K562 (cell line): Measurements from ENCODE around the gene DRD1. TPM values are rescaled to one million over a fixed set of nuclear protein-coding genes. Genes with fewer than 3 reads are reported as not detected.

ENCODE experiments used
- ATAC-seq: fragments of 200-7000 bp; cut with Tn5 transposase; 3 replicates; pipeline ENCODE4 v1.9.1; 2020; ENCODE audit warnings: moderate library complexity
- BruUV-seq: library from RNA; stranded (reverse); fragments of 400-500 nt; replicated peaks from 2 replicates; lab custom pipeline; 2021; lab: Mats Ljungman, UMichigan
- CTCF ChIA-PET: fragments of 300-600 bp; formaldehyde crosslinking; extraction: SDS; loops from one replicate; lab custom pipeline; 2021; ENCODE audit warnings: low intra/inter-chr PET ratio; lab: Yijun Ruan, JAX
- POLR2A ChIA-PET: fragments of 300-600, 350-650 bp; sonication (Branson Sonifier 250); formaldehyde crosslinking; extraction: SDS; loops from one replicate; lab custom pipeline; 2021; ENCODE audit warnings: antibody characterized with exemption, inconsistent platforms; lab: Yijun Ruan, JAX
- DNase-seq, 4 experiments: peaks; one replicate each; pipeline versions ENCODE4 v3.0.0 to v3.0.0-alpha.2; 2011 to 2018; ENCODE audit warnings: low spot score in 3 of 4, mixed read lengths in 3 of 4; ENCODE audit errors: extremely low read depth in 1 of 4
- FAIRE-seq: peaks from 2 replicates; lab custom pipeline; 2011; peaks lifted over from hg19 to GRCh38; lab: Jason Lieb, UNC
- H2AFZ ChIP-seq: 2 replicates; pipeline ENCODE4 v1.6.0; 2011; ENCODE audit warnings: low read depth, low read length, control low read depth, inconsistent platforms
- H3K27ac ChIP-seq: fragments of 200-600 bp; 3 replicates; pipeline ENCODE4 v1.8.0; 2011; ENCODE audit warnings: low read depth, mild to moderate bottlenecking, control low read depth, inconsistent platforms, low read length, moderate library complexity, mixed read lengths; ENCODE audit errors: extremely low read depth
- H3K27me3 ChIP-seq, 2 experiments: fragments of 300-600 bp in 1 of 2; 2 replicates in 1 of 2; 3 replicates in 1 of 2; pipeline versions ENCODE4 v1.6.0 to v1.8.0; 2011; ENCODE audit warnings: inconsistent platforms in 2 of 2, low read length in 2 of 2, mild to moderate bottlenecking in 1 of 2, mixed read lengths in 1 of 2, moderate library complexity in 1 of 2; ENCODE audit not compliant: control insufficient read depth in 2 of 2, insufficient read depth in 2 of 2
- H3K36me3 ChIP-seq: fragments of 300-600 bp; 3 replicates; pipeline ENCODE4 v1.8.0; 2011; ENCODE audit warnings: mild to moderate bottlenecking, low read length, inconsistent platforms; ENCODE audit not compliant: control insufficient read depth, insufficient read depth
- H3K4me1 ChIP-seq, 2 experiments: fragments of 200-600 bp in 1 of 2; replicated peaks in 1 of 2; 2 replicates in 1 of 2; 3 replicates in 1 of 2; pipeline versions ENCODE4 v1.5.1 to v1.8.0; 2011; ENCODE audit warnings: inconsistent platforms in 2 of 2, low read length in 2 of 2, mild to moderate bottlenecking in 1 of 2, mixed read lengths in 1 of 2, moderate library complexity in 1 of 2; ENCODE audit not compliant: control insufficient read depth in 2 of 2, insufficient read depth in 2 of 2
- H3K4me2 ChIP-seq: 2 replicates; pipeline ENCODE4 v1.6.1; 2011; ENCODE audit warnings: low read length, control low read depth, inconsistent platforms, mixed read lengths; ENCODE audit not compliant: insufficient read depth
- H3K4me3 ChIP-seq: fragments of 200-600 bp; sonication (generic), shearing (Covaris generic); 2 replicates; pipeline ENCODE4 v1.5.1; 2016; ENCODE audit warnings: control low read depth, inconsistent platforms
- H3K79me2 ChIP-seq: fragments of 200-600 bp; 3 replicates; pipeline ENCODE4 v1.8.0; 2011; ENCODE audit warnings: low read length, inconsistent platforms; ENCODE audit not compliant: control insufficient read depth, insufficient read depth
- H3K9ac ChIP-seq, 2 experiments: 2 replicates each; pipeline versions ENCODE4 v1.6.0 to v1.6.1; 2011; ENCODE audit warnings: low read depth in 2 of 2, low read length in 2 of 2, control low read depth in 1 of 2, inconsistent platforms in 1 of 2, mild to moderate bottlenecking in 1 of 2, mixed read lengths in 1 of 2; ENCODE audit not compliant: insufficient read depth in 1 of 2
- H3K9me1 ChIP-seq: one replicate; pipeline ENCODE4 v1.6.0; 2011; ENCODE audit warnings: inconsistent platforms, mild to moderate bottlenecking, low read length, moderate library complexity; ENCODE audit not compliant: control insufficient read depth, insufficient read depth
- H3K9me3 ChIP-seq: replicated peaks from 2 replicates; pipeline ENCODE4 v1.5.1; 2011; ENCODE audit warnings: low read depth, low read length, inconsistent platforms; ENCODE audit not compliant: control insufficient read depth, insufficient read depth
- H4K20me1 ChIP-seq: replicated peaks from 2 replicates; pipeline ENCODE4 v1.6.1; 2011; ENCODE audit warnings: low read length, inconsistent platforms, mixed read lengths; ENCODE audit not compliant: control insufficient read depth, insufficient read depth
- BDP1 ChIP-seq: IDR thresholded peaks from 3 replicates; pipeline ENCODE4 v1.6.1; 2011; ENCODE audit not compliant: insufficient read length, insufficient read depth
- CREBBP ChIP-seq: IDR thresholded peaks from one replicate; pipeline ENCODE4 v1.6.1; 2012; ENCODE audit warnings: low read depth, mild to moderate bottlenecking, control low read depth, inconsistent platforms, low read length
- EGR1 ChIP-seq: fragments of 450-650 bp; conservative IDR thresholded peaks from 2 replicates; pipeline ENCODE4 v1.6.1; 2017; ENCODE audit warnings: mild to moderate bottlenecking
- KDM1A ChIP-seq, 2 experiments: fragments of 450-650 bp; IDR thresholded peaks; 2 replicates each; pipeline ENCODE4 v1.6.1; 2016; ENCODE audit warnings: mild to moderate bottlenecking in 2 of 2
- MEIS2 ChIP-seq: fragments of 450-650 bp; IDR thresholded peaks from 2 replicates; pipeline ENCODE4 v1.6.1; 2014; ENCODE audit warnings: mild to moderate bottlenecking; ENCODE audit not compliant: partially characterized antibody
- PHF8 ChIP-seq: fragments of 200-600 bp; sonication (generic); IDR thresholded peaks from 2 replicates; pipeline ENCODE4 v1.6.1; 2012; ENCODE audit warnings: mixed run types, mild to moderate bottlenecking, inconsistent platforms, low read length, moderate library complexity, borderline replicate concordance
- RCOR1 ChIP-seq, 2 experiments: IDR thresholded peaks; 2 replicates each; pipeline ENCODE4 v1.6.1; 2012; ENCODE audit warnings: low read depth in 2 of 2, low read length in 2 of 2, borderline replicate concordance in 1 of 2, improper control_type of control experiment in 1 of 2
- ZSCAN29 ChIP-seq: fragments of 450-650 bp; IDR thresholded peaks from 2 replicates; pipeline ENCODE4 v1.6.1; 2017
- WGBS: fragments of 100-300 bp; shearing (Covaris generic); methylation state at CpG from one replicate; pipeline ENCODE4 v1.1.6; 2016; ENCODE audit warnings: low coverage, mixed read lengths; ENCODE audit not compliant: insufficient coverage; ENCODE audit errors: missing lambda C conversion rate; 5-methylcytosine and 5-hydroxymethylcytosine counted together
- in situ Hi-C: fragments of 300-500 bp; cut with MboI; formaldehyde crosslinking; loops from 4 replicates; pipeline ENCODE4 v1.15.0; 2018; ENCODE audit warnings: inconsistent platforms, mixed read lengths
- intact Hi-C: fragments of 100-400 bp; cut with micrococcal nuclease; formaldehyde crosslinking; loops from 2 replicates; pipeline ENCODE4 v1.14.2; 2022
- polyA plus RNA-seq, 8 experiments: library from polyadenylated mRNA; depleted of rRNA in 4 of 8; stranded (reverse) in 5 of 8; unstranded in 3 of 8; fragments of >200 nt; fragmentation: Nextera tagmentation in 2 of 8; fragmentation: Illumina TruSeq in 1 of 8; extraction: Ambion mirVana in 2 of 8; extraction: Trizol in 1 of 8; gene quantifications; 2 replicates each; pipeline versions ENCODE4 v1.2.1 to v1.2.3, GENCODE V29; 2011 to 2014; ENCODE audit warnings: inconsistent platforms in 1 of 8, missing spikeins in 1 of 8
- total RNA-seq, 7 experiments: library from RNA; depleted of rRNA in 6 of 7; stranded (reverse); fragments of >200 nt in 6 of 7; fragmentation: Illumina TruSeq in 2 of 7; extraction: Trizol in 2 of 7; gene quantifications; 2 replicates each; pipeline versions ENCODE4 v1.2.1 to v1.2.3, GENCODE V29; 2011 to 2021; ENCODE audit warnings: low replicate concordance in 1 of 7

The DRD1 gene
- total and polyA plus RNA-seq, 9 of the 15 experiments (the other 6 are each of a cell fraction or from before 2014, with no cell fraction given): not detected

DNA sequence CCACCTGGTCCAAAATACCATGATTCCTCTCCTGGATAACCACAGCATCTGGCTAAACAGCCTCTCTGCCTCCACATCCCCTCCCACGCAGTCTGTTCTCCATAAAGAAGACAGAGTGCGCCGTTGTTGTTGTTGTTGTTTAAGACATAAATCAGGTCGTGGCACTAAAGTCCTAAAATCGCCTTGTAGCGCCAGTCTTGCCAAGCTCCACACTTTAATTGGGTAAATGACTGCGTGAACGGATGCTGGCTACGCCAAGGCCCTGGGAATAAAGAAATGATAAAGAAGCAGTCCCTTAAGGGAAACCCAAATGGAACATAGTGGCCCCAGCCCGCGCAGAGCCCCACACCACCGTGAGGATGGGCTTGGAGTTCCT, 34.0 kb upstream of the DRD1 start:
- H3K27ac ChIP-seq: no peak overlapping the region
- 2% methylated on average over 12 of the region's 12 CpGs for WGBS
- peak overlapping the region in 1 of 2 experiments; percentile 98; a peak in 1 of 4 replicates for H3K9ac ChIP-seq
- no peaks in the 10 kb centered on the region for H3K9me1 ChIP-seq
- H3K4me1 ChIP-seq: peaks cover 9 to 18% of the 10 kb centered on the region in 2 experiments; a peak in 4 of 5 replicates
- H3K4me2 ChIP-seq: peak overlapping the region; percentile 99
- peaks cover 26% of the 10 kb centered on the region for H3K36me3 ChIP-seq
- in situ Hi-C loops (no loop called here), intact Hi-C loops (no loop called here)
- peaks cover 24 to 28% of the 10 kb centered on the region in 2 experiments for H3K27me3 ChIP-seq
- ChIA-PET CTCF (no interaction called here), POLR2A (interaction anchor here (0.6 to 4.2 kb wide), 6 partner anchors 9 to 212 kb away, joined by 3 to 24 read pairs (median 4); no protein-coding TSS in a partner anchor)
- H3K4me3 ChIP-seq: peak overlapping the region; percentile 88
- H2AFZ ChIP-seq: peak overlapping the region; percentile 86
- no TSS peak for BruUV-seq
- FAIRE-seq (no peak), ATAC-seq (no peak), DNase-seq (peak in 3 of 4 experiments; percentile 8 to 42 (median 37))
- peaks cover 13% of the 10 kb centered on the region for H4K20me1 ChIP-seq
- TF ChIP-seq EGR1 (peak; percentile 63), MEIS2 (peak; percentile 46), KDM1A (IDR thresholded peaks at IDR 0.05) (0 out of 4 replicates have a peak, but pooled peaks of 1 of the 2 experiments have one; percentile 9), ZSCAN29 (peak; percentile 69; the same call in 1 of the 2 replicates), PHF8 (no peak), BDP1 (no peak)
- H3K79me2 ChIP-seq: peaks cover 46% of the 10 kb centered on the region
- no peaks in the 10 kb centered on the region for H3K9me3 ChIP-seq

DNA sequence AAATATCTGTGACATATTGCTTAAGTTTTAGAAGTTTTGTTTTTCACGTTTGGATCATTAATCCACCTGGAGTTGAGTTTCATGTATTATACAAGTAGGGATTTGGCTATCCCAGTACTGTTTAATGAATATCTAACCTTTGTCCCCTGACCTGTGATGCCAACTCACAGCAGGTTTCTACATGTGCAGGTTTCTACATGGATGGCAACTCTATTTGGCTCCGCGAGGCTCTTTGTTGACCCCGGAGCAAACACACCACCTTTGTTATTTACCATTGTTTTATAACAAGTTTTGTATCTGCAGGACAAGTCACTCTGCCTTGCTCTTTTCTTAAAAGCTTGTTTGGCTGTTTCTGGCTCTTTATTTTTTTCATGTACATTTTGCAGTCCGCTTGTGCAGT, 33.5 kb upstream of the DRD1 start:
- H2AFZ ChIP-seq: no peak overlapping the region
- POLR2A ChIA-PET: interaction anchor here (2.3 to 4.2 kb wide), 2 partner anchors 13 kb away, joined by 6 to 24 read pairs; no protein-coding TSS in a partner anchor
- H3K9ac ChIP-seq: no peak overlapping the region
- peaks cover 9 to 18% of the 10 kb centered on the region in 2 experiments; a peak in 4 of 5 replicates for H3K4me1 ChIP-seq
- intact Hi-C loops: no loop called here
- FAIRE-seq: no peak
- no peaks in the 10 kb centered on the region for H3K9me3 ChIP-seq
- peaks cover 13% of the 10 kb centered on the region for H4K20me1 ChIP-seq
- peaks cover 24 to 28% of the 10 kb centered on the region in 2 experiments for H3K27me3 ChIP-seq
- H3K9me1 ChIP-seq: no peaks in the 10 kb centered on the region
- H3K4me3 ChIP-seq: no peak overlapping the region
- H3K4me2 ChIP-seq: no peak overlapping the region
- CTCF ChIA-PET: interaction anchor here (0.6 kb wide), 1 partner anchor 22 kb away, joined by 3 read pairs; no protein-coding TSS in a partner anchor
- peaks cover 41% of the 10 kb centered on the region for H3K79me2 ChIP-seq
- peaks cover 21% of the 10 kb centered on the region for H3K36me3 ChIP-seq
- ATAC-seq: no peak
- 21% methylated on average over 5 of the region's 5 CpGs for WGBS
- no peak overlapping the region for H3K27ac ChIP-seq
- DNase-seq: no peak
- in situ Hi-C loops: no loop called here
- BruUV-seq: no TSS peak
- TF ChIP-seq RCOR1 (IDR thresholded peaks at IDR 0.05; ENCODE audit: borderline replicate concordance in 1 of 2, low read depth in 2 of 2, low read length in 2 of 2) (no peak), CREBBP (no peak)
